ENCODE measurements around the gene ZC3H12C.

DNA sequence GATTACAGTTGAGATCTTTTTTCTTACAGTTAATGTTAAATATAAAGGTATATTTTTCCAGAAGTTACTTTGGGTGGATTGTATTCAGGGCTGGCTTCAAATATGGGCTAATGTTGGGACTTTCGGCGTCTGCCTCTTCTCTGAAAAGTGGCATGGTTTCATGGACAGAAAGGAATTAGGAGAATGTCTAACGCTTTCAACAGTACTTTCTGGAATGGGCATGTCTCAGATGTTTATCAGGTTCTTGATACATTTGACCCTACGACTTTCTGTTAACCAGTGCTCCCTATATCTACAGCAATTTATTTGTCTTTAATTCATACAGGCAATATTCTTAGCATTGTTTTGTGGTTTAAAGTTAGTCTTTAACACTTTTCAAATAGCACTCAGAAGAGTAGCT lies 33.7 kb downstream of the ZC3H12C start:
- TF ChIP-seq POLR2A (IDR thresholded peaks at IDR 0.05; ENCODE audit: extremely low read depth, insufficient read length), result no peak
- TF ChIP-seq, protein P1, sequence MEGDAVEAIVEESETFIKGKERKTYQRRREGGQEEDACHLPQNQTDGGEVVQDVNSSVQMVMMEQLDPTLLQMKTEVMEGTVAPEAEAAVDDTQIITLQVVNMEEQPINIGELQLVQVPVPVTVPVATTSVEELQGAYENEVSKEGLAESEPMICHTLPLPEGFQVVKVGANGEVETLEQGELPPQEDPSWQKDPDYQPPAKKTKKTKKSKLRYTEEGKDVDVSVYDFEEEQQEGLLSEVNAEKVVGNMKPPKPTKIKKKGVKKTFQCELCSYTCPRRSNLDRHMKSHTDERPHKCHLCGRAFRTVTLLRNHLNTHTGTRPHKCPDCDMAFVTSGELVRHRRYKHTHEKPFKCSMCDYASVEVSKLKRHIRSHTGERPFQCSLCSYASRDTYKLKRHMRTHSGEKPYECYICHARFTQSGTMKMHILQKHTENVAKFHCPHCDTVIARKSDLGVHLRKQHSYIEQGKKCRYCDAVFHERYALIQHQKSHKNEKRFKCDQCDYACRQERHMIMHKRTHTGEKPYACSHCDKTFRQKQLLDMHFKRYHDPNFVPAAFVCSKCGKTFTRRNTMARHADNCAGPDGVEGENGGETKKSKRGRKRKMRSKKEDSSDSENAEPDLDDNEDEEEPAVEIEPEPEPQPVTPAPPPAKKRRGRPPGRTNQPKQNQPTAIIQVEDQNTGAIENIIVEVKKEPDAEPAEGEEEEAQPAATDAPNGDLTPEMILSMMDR (IDR thresholded peaks at IDR 0.05; ENCODE audit: low read depth, low read length), result no peak
